IMR-90 (cell line): ENCODE results near the gene IGFBP6. TPM values are rescaled to one million over a fixed set of nuclear protein-coding genes. Genes with fewer than 3 reads are reported as not detected.

Experiments used
- ATAC-seq: fragments of 200-7000 bp; cut with Tn5 transposase; 2 replicates; pipeline ENCODE4 v1.9.1; 2020; ENCODE audit warnings: low read depth, mild to moderate bottlenecking, moderate library complexity
- BruUV-seq: library from RNA; stranded (reverse); fragments of 400-500 nt; replicated peaks from 2 replicates; lab custom pipeline; 2021; lab: Mats Ljungman, UMichigan
- CTCF ChIA-PET: fragments of 300-600 bp; formaldehyde crosslinking; extraction: SDS; loops from one replicate; lab custom pipeline; 2021; ENCODE audit warnings: antibody characterized with exemption; lab: Yijun Ruan, JAX
- POLR2A ChIA-PET: fragments of 300-600 bp; sonication (Branson Sonifier 250); formaldehyde crosslinking; loops from one replicate; lab custom pipeline; 2022; ENCODE audit warnings: antibody characterized with exemption; ENCODE audit not compliant: unreplicated experiment; lab: Charles Lee
- DNase-seq: peaks from one replicate; pipeline ENCODE4 v3.0.0; 2013
- H2AFZ ChIP-seq: replicated peaks from 2 replicates; pipeline ENCODE3; 2013; ENCODE audit warnings: low read length, mild to moderate bottlenecking; ENCODE audit not compliant: poor library complexity
- H2AK5ac ChIP-seq: 2 replicates; pipeline ENCODE4 v1.6.1; 2013; ENCODE audit warnings: low read depth, low read length, inconsistent platforms
- H2AK9ac ChIP-seq: replicated peaks from 2 replicates; pipeline ENCODE3; 2013; ENCODE audit warnings: mild to moderate bottlenecking, low read depth, low read length, moderate library complexity; ENCODE audit not compliant: poor library complexity
- H2BK120ac ChIP-seq: 2 replicates; pipeline ENCODE4 v1.6.1; 2013; ENCODE audit warnings: low read depth, low read length, inconsistent platforms
- H2BK15ac ChIP-seq: 3 replicates; pipeline ENCODE4 v1.6.1; 2013; ENCODE audit warnings: low read depth, low read length, inconsistent platforms
- H2BK20ac ChIP-seq: 2 replicates; pipeline ENCODE4 v1.6.1; 2013; ENCODE audit warnings: low read depth, mild to moderate bottlenecking, inconsistent platforms, low read length, moderate library complexity
- H2BK5ac ChIP-seq: 2 replicates; pipeline ENCODE4 v1.6.1; 2013; ENCODE audit warnings: mild to moderate bottlenecking, low read depth, low read length, inconsistent platforms; ENCODE audit not compliant: poor library complexity, severe bottlenecking
- H3K14ac ChIP-seq: replicated peaks from 2 replicates; pipeline ENCODE4 v1.6.1; 2013; ENCODE audit warnings: low read depth, low read length, inconsistent platforms
- H3K18ac ChIP-seq: 2 replicates; pipeline ENCODE4 v1.6.1; 2013; ENCODE audit warnings: low read depth, low read length, control low read depth
- H3K23ac ChIP-seq: 2 replicates; pipeline ENCODE4 v1.6.1; 2013; ENCODE audit warnings: low read depth, low read length, inconsistent platforms
- H3K27ac ChIP-seq: 2 replicates; pipeline ENCODE4 v1.5.1; 2013; ENCODE audit warnings: mild to moderate bottlenecking, control low read depth, low read length; ENCODE audit not compliant: insufficient read depth
- H3K27me3 ChIP-seq: 2 replicates; pipeline ENCODE4 v1.6.1; 2013; ENCODE audit warnings: low read length; ENCODE audit not compliant: control insufficient read depth, insufficient read depth
- H3K36me3 ChIP-seq: 2 replicates; pipeline ENCODE4 v1.6.1; 2013; ENCODE audit warnings: low read length, mixed read lengths; ENCODE audit not compliant: control insufficient read depth, insufficient read depth
- H3K4ac ChIP-seq: 2 replicates; pipeline ENCODE4 v1.6.1; 2013; ENCODE audit warnings: low read depth, low read length, inconsistent platforms
- H3K4me1 ChIP-seq: 2 replicates; pipeline ENCODE4 v1.6.1; 2013; ENCODE audit warnings: low read length, mixed read lengths; ENCODE audit not compliant: control insufficient read depth, insufficient read depth
- H3K4me2 ChIP-seq: 2 replicates; pipeline ENCODE4 v1.6.1; 2013; ENCODE audit warnings: low read depth, mild to moderate bottlenecking, control low read depth, low read length, moderate library complexity
- H3K4me3 ChIP-seq: 2 replicates; pipeline ENCODE4 v1.5.1; 2013; ENCODE audit warnings: low read depth, mild to moderate bottlenecking, control low read depth, low read length, moderate library complexity; ENCODE audit not compliant: insufficient read depth
- H3K56ac ChIP-seq: 2 replicates; pipeline ENCODE4 v1.6.1; 2013; ENCODE audit warnings: low read length, inconsistent platforms; ENCODE audit not compliant: insufficient read depth; ENCODE audit errors: extremely low read depth
- H3K79me1 ChIP-seq, 2 experiments: 2 replicates each; pipeline ENCODE4 v1.6.1; 2013; ENCODE audit warnings: low read length in 2 of 2, inconsistent platforms in 1 of 2, low read depth in 1 of 2
- H3K9ac ChIP-seq: 2 replicates; pipeline ENCODE4 v1.6.1; 2013; ENCODE audit warnings: low read depth, low read length, control low read depth
- H3K9me1 ChIP-seq: 2 replicates; pipeline ENCODE4 v1.6.1; 2013; ENCODE audit warnings: low read length, inconsistent platforms; ENCODE audit not compliant: insufficient read depth
- H3K9me3 ChIP-seq: 2 replicates; pipeline ENCODE4 v1.6.1; 2013; ENCODE audit warnings: low read length; ENCODE audit not compliant: control insufficient read depth, insufficient read depth
- H4K20me1 ChIP-seq: 2 replicates; pipeline ENCODE4 v1.6.1; 2013; ENCODE audit warnings: low read length, inconsistent platforms; ENCODE audit not compliant: insufficient read depth
- H4K5ac ChIP-seq: 2 replicates; pipeline ENCODE4 v1.6.1; 2013; ENCODE audit warnings: mild to moderate bottlenecking, low read depth, low read length, control low read depth
- H4K8ac ChIP-seq, 2 experiments: 2 replicates each; pipeline ENCODE4 v1.6.1; 2013; ENCODE audit warnings: low read depth in 2 of 2, low read length in 2 of 2, control low read depth in 1 of 2, inconsistent platforms in 1 of 2
- H4K91ac ChIP-seq: 2 replicates; pipeline ENCODE4 v1.6.1; 2013; ENCODE audit warnings: low read depth, low read length, inconsistent platforms; ENCODE audit not compliant: insufficient read depth
- BHLHE40 ChIP-seq: fragments of 150-350 bp; IDR thresholded peaks from 2 replicates; pipeline ENCODE4 v1.6.1; 2016; ENCODE audit warnings: mild to moderate bottlenecking, low read depth, low read length
- CEBPB ChIP-seq: IDR thresholded peaks from 2 replicates; pipeline ENCODE4 v1.6.1; 2012; ENCODE audit warnings: low read depth, low read length, improper control_type of control experiment
- CHD1 ChIP-seq: IDR thresholded peaks from 2 replicates; pipeline ENCODE4 v1.6.1; 2012; ENCODE audit warnings: low read depth, low read length, improper control_type of control experiment
- CTCF ChIP-seq: conservative IDR thresholded peaks from 2 replicates; pipeline ENCODE4 v1.5.1; 2012; ENCODE audit warnings: mild to moderate bottlenecking, low read depth, low read length, improper control_type of control experiment
- ELK1 ChIP-seq: fragments of 150-350 bp; IDR thresholded peaks from 2 replicates; pipeline ENCODE4 v1.6.1; 2016; ENCODE audit warnings: low read depth, mild to moderate bottlenecking, low read length, moderate library complexity, borderline replicate concordance
- MAFK ChIP-seq: IDR thresholded peaks from 2 replicates; pipeline ENCODE4 v1.6.1; 2012; ENCODE audit warnings: low read depth, low read length, improper control_type of control experiment
- MAZ ChIP-seq: IDR thresholded peaks from 2 replicates; pipeline ENCODE4 v1.6.1; 2012; ENCODE audit warnings: low read depth, mild to moderate bottlenecking, low read length, improper control_type of control experiment, moderate library complexity, borderline replicate concordance
- MXI1 ChIP-seq: IDR thresholded peaks from 2 replicates; pipeline ENCODE4 v1.6.1; 2012; ENCODE audit warnings: low read depth, mild to moderate bottlenecking, low read length, moderate library complexity, borderline replicate concordance
- NFE2L2 ChIP-seq: fragments of 150-350 bp; IDR thresholded peaks from 2 replicates; pipeline ENCODE4 v1.6.1; 2016; ENCODE audit warnings: low read depth, mild to moderate bottlenecking, low read length
- POLR2A ChIP-seq: IDR thresholded peaks from 2 replicates; pipeline ENCODE4 v1.6.1; 2012; ENCODE audit warnings: mild to moderate bottlenecking, low read depth, low read length
- RAD21 ChIP-seq: IDR thresholded peaks from 2 replicates; pipeline ENCODE4 v1.6.1; 2012; ENCODE audit warnings: low read length, improper control_type of control experiment
- RCOR1 ChIP-seq: IDR thresholded peaks from 2 replicates; pipeline ENCODE4 v1.6.1; 2012; ENCODE audit warnings: mild to moderate bottlenecking, low read length, improper control_type of control experiment; ENCODE audit not compliant: insufficient replicate concordance
- RFX5 ChIP-seq: IDR thresholded peaks from 2 replicates; pipeline ENCODE4 v1.8.0; 2012; ENCODE audit warnings: low read depth, mild to moderate bottlenecking, low read length, moderate library complexity
- SMC3 ChIP-seq: fragments of 150-350 bp; IDR thresholded peaks from 2 replicates; pipeline ENCODE4 v1.6.1; 2016; ENCODE audit warnings: low read depth, mild to moderate bottlenecking, antibody characterized with exemption, low read length, moderate library complexity
- USF2 ChIP-seq: fragments of 150-350 bp; IDR thresholded peaks from 2 replicates; pipeline ENCODE4 v1.6.1; 2017; ENCODE audit warnings: mild to moderate bottlenecking, antibody characterized with exemption, low read length, low read depth
- whole genome bisulfite sequencing, 2 experiments: methylation state at CpG; one replicate each; pipeline versions ENCODE4 v1.1.5 to v1.1.7; 2013; ENCODE audit warnings: missing lambda C conversion rate in 2 of 2; ENCODE audit not compliant: insufficient read length in 1 of 2; ENCODE audit errors: extremely low coverage in 2 of 2; 5-methylcytosine and 5-hydroxymethylcytosine counted together
- dilution Hi-C: fragments of 300-500 bp; cut with HindIII; formaldehyde crosslinking; loops from one replicate; pipeline ENCODE4 v1.14.3; 2018; ENCODE audit warnings: low sequenced_read_pairs; ENCODE audit not compliant: unreplicated experiment
- in situ Hi-C: fragments of 300-500 bp; cut with MboI; formaldehyde crosslinking; loops from 3 replicates; pipeline ENCODE4 v1.14.3; 2019; ENCODE audit warnings: low sequenced_read_pairs, inconsistent platforms, mixed read lengths
- intact Hi-C: fragments of 100-400 bp; cut with micrococcal nuclease; formaldehyde crosslinking; loops from 2 replicates; pipeline ENCODE4 v1.10.0; 2022
- polyA plus RNA-seq, 3 experiments: library from polyadenylated mRNA; depleted of rRNA; stranded (reverse); fragments of >200 nt; gene quantifications; 2 replicates each; pipeline ENCODE4 v1.2.3, GENCODE V29; 2012; ENCODE audit warnings: low replicate concordance in 1 of 3
- total RNA-seq: library from RNA; depleted of rRNA; stranded (reverse); fragments of >200 nt; gene quantifications from 2 replicates; pipeline ENCODE4 v1.2.3, GENCODE V29; 2012

The IGFBP6 gene
- total and polyA plus RNA-seq, 2 of the 4 experiments (the other 2 are of a cell fraction) = 124 to 337 TPM

- no peak overlapping the region for H3K56ac ChIP-seq
- H3K9ac ChIP-seq = no peak overlapping the region
- H3K9me3 ChIP-seq = no peaks in the 10 kb centered on the region
- no peak overlapping the region for H2AK5ac ChIP-seq
- no peak overlapping the region for H4K91ac ChIP-seq
- BruUV-seq = no TSS peak
- H3K4me3 ChIP-seq = no peak overlapping the region
- H3K4me1 ChIP-seq = peaks cover 12% of the 10 kb centered on the region; the same call in 1 of the 2 replicates
- no peak overlapping the region for H2BK5ac ChIP-seq
- peaks cover 0 to 33% of the 10 kb centered on the region in 2 experiments; a peak in 1 of 4 replicates for H3K79me1 ChIP-seq
- no peak overlapping the region for H2AFZ ChIP-seq
- H4K20me1 ChIP-seq = peaks cover 8% of the 10 kb centered on the region
- in situ Hi-C loops (no loop called here), dilution Hi-C loops (no loop called here), intact Hi-C loops (no loop called here)
- no peak overlapping the region for H3K23ac ChIP-seq
- H3K27ac ChIP-seq = no peak overlapping the region
- no peak overlapping the region for H2BK120ac ChIP-seq
- ATAC-seq = no peak
- no peak overlapping the region for H4K5ac ChIP-seq
- no peak overlapping the region for H2BK15ac ChIP-seq
- 0 out of 2 replicates have a peak, but pooled peaks cover 4% of the 10 kb centered on the region for H3K9me1 ChIP-seq
- no peak for DNase-seq
- no peak overlapping the region for H3K4me2 ChIP-seq
- H2BK20ac ChIP-seq = no peak overlapping the region
- ChIA-PET POLR2A (no interaction called here), CTCF (no interaction called here)
- no peak overlapping the region for H2AK9ac ChIP-seq
- H3K18ac ChIP-seq = no peak overlapping the region
- H3K14ac ChIP-seq = no peak overlapping the region
- 75% methylated on average over 6 of the region's 24 CpGs; no CpG with 5 or more reads in 1 of the 2 experiments for WGBS, 2 experiments
- peaks cover 84% of the 10 kb centered on the region for H3K36me3 ChIP-seq
- no peak overlapping the region for H4K8ac ChIP-seq
- TF ChIP-seq POLR2A = no peak
- TF ChIP-seq CEBPB = no peak
- TF ChIP-seq CHD1 = no peak
- no peak for TF ChIP-seq RAD21
- TF ChIP-seq MXI1 = no peak
- no peak for TF ChIP-seq ELK1
- TF ChIP-seq CTCF = no peak
- TF ChIP-seq MAFK = no peak
- no peak for TF ChIP-seq RFX5
- no peak for TF ChIP-seq BHLHE40
- no peak for TF ChIP-seq USF2
- TF ChIP-seq NFE2L2 = no peak
- TF ChIP-seq SMC3 = no peak
- no peak for TF ChIP-seq RCOR1
- no peak for TF ChIP-seq MAZ
- H3K4ac ChIP-seq = no peak overlapping the region
- H3K27me3 ChIP-seq = no peaks in the 10 kb centered on the region
These were observed 37.9 kb upstream of the IGFBP6 start for GRCh38 chr12:53059434-53060063.
